CD4-positive, alpha-beta T cell treated with Interleukin-1 beta for 1 hour (primary cell): ENCODE measurements around the gene NIPSNAP2.
A peak's percentile ranks its signal among the peaks of the same experiment; 100 is the strongest.
"Not testable (repeated sequence)": the region's sequence is repeated elsewhere in the genome, so short reads cannot be mapped to it uniquely, and the experiment has no call there.

Experiments used
- DNase-seq, 2 donors: peaks; one replicate each; pipeline ENCODE4 v3.0.0-alpha.2; 2020 to 2022

Gene NIPSNAP2

DNA sequence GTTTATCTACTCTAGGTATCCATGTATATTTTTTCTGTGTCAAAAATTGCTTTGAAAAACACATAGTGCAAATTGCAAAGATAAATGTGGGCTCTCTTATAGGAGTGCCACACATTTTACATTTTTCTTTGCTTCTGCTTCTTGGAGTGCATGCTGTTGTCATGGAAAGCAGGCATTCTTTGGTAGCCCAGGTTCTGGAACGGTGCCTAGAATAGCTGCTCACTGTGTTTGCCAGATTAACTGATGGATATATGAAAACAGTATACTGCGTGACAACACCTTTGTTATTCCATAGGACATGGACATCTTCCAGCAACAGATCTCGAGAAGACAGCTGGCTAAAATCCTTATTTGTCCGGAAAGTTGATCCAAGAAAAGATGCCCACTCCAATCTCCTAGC is 13.4 kb downstream of the NIPSNAP2 start:
- DNase-seq = no peak

DNA sequence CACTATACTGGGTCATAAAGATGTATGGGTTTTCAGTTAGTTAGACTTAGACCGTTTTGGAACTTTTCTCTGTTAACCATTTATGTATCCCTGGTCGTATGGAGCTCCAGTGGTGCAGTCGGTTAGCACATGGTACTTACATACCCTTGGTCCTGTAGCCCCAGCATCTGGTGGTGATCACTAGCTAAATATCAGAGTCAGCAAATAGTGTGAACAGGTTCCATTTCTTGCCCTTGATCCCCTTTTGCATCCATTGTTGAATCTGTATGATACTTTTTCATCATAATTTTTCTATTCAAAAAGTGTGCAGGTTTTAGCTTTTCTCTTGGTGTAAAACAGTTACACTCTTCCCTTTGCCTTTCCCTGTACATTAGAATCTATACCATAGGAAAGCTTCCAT is 15.9 kb downstream of the NIPSNAP2 start:
- DNase-seq = no peak

DNA sequence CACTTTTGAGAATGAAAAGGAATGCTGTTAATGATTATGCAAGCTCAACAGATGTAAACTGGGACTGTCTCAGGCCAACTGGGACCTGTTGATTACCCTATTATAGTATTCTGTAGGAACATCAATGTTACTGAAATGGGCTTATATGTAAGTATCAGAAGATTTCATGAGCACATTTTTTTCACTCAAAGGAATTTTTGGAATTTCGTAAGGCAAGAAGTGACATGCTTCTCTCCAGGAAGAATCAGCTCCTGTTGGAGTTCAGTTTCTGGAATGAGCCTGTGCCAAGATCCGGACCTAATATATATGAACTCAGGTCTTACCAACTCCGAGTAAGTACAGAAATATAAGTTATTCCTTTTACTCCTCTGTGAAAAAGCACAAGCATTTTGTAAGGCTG is 19.2 kb downstream of the NIPSNAP2 start:
- no peak for DNase-seq

DNA sequence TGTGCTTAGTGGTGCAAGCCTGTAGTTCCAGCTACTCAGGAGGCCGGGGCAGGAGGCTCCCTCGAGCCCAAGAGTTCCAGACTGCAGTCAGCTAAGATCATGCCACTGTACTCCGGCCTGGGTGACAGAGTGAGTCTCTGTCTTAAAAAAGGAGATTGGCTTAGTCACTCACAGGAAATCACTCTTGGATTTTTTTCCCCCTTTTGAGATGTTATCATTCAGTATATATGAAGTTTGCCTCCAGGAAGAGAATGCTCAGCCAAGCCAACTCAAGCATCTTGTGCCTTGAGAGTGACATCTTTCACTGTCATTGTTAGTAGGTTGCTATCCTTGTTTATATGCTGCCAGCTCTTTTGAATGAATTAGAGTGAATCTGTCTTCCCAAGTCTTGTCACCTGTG is 28.0 kb downstream of the NIPSNAP2 start:
- DNase-seq = no peak

DNA sequence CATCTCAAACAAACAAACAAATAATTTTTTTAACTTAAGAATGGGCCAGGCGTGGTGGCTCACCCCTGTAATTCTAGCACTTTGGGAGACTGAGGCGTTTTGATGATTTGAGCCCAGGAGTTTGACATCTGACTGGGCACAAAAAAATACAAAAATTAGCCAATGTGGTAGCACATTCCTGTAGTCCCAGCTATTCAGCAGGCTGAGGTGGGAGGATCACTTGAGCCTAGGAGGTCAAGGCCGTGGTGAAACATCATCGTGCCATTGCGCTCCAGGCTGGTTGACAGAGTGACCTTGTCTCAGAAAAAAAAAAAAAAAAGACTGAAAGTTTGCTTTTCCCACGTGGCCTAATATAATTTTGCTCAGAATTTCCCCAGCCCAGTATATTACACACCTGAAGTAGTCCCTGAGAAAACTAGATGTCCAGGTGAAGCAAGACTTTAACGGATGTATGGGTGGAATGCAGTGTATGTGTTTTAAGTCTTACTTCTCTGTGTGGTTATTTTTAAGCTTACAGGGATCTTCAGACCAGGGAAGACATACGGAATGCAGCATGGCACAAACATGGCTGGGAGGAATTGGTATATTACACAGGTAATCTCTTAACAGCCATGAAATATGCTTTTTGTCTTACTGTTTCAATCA is 32.6 kb downstream of the NIPSNAP2 start:
- no peak for DNase-seq

DNA sequence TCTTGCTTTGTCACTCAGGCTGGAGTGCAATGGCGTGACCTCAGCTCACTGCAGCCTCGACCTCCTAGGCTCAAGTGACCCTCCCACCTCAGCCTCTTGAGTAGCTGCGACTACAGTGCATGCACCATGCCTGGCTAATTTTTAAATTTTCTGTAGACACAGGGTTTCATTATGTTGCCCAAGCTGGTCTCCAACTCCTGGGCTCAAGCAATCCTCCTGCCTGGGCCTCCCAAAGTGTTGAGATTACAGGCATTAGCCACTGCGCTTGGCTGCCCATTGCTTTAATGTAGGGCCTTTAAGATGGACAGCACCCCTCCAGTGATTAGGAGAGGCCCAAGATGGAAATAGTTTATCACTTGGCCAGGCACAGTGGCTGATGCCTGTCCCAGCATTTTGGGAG is 39.4 kb downstream of the NIPSNAP2 start:
- DNase-seq = no peak

DNA sequence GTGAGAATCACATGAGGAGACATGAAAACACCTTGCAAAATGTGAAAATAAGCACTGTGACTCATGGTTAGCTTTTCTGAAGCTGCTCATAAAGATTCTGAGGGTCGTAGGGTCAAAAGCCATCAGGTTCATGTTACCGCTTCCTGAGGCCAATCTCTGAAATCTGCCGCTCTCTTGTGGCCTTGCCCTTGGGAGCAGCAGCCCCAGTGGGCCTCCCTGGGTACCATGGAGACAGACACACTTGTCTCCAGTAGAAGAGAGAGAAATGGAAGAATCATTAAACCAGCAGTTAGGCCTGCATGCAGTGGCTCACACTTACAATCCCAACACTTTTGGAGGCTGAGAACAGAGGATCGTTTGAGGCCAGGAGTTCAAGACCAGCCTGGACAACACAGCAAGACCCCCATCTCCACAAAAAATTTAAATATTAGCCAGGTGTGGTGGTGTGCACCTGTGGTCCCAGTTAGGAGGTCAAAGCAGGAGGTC is 42.8 kb downstream of the NIPSNAP2 start:
- no peak for DNase-seq

DNA sequence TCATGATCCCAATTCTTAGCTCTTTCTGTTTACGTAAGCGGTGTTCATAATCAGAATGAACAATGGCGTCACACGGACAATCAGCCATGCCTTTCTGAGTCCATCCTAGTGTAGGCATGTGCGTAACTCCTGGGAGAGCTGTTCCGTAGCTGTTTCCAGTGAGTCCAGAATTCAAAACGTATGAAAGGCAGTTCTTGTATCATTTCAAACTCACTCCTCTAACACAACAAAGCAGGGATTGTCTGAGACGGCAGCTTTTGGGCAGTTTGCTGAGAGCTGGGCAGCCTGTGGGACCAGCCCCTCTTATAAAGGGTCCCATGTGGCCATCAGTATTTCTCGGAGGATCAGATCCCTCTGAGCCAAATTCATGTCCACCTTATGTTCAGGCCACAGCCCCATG is 43.5 kb downstream of the NIPSNAP2 start:
- DNase-seq = no peak

DNA sequence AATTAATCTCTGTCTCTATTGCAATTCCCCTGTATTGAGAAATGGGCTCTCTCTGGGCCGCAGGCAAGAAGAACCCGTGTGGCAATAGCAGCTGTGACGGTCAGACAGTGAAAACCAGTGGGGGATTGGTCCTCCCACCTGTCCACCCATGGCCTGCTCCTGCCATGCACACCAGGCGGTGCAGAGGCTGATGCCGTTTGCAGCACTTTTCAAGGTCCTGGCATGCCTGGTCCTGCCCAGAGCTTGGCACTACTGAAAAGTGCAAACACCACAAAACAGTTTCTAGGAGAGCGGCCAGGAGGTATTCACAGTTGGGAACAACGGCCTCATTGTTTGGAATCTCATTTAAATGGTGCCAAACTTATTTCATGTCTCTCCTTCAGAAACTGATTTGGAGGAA is 45.3 kb downstream of the NIPSNAP2 start:
- no peak for DNase-seq

DNA sequence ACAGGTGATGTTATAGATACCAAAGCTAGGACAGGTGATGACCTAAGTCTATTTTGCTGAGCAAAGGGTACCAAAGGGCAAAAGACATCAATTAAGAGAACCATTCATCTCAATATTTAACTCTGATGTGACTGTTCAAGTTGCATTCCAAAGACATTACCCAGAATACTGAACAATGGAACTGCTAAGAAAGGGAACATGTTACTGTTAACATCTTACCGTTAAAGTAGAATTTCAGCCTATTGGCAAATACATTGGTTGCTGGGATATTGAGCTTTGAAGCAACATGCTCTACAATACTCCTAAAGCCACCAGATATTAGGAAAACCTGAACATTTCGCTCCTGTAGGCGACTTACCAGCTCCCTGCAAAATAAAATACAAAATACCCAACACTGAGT is 52.6 kb downstream of the NIPSNAP2 start:
- DNase-seq = not testable (repeated sequence)

DNA sequence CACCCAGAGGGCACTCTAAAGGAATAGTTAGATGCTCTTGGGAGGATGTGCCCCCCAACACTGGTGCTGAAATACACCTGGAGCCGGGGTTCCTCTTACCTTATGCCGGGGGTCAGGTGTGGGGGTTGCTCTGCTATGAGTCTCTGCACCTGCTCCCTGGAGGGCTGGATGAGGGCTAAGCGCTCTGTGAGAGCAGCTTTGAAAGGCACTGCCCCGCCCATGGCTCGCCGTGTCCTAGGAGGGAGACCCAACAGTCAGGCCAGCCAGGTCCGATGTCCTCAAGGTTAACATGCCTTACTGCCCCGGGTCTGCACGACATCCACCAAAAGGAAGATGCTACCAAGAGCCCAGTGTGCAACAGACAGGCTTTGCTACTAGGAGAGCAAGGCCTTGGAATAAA is 55.1 kb downstream of the NIPSNAP2 start:
- DNase-seq = no peak

DNA sequence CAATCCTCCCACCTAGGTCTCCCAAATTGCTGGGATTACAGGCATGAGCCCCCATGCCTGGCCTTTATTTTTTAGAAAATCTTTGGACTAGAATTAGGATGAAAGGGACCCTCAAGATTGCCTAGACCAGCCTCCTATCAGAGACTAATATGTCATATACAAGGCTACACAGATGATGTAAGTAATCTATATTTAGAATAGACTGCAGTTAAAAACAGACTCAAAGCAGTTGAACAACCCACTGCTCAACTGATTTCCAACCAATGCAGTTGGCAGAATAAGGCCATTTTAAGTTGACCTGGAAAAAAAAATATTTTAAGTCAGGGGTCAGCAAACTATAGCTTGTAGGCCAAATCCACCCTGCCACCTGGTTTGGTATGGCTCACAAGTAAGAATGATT is 59.1 kb downstream of the NIPSNAP2 start:
- no peak for DNase-seq

DNA sequence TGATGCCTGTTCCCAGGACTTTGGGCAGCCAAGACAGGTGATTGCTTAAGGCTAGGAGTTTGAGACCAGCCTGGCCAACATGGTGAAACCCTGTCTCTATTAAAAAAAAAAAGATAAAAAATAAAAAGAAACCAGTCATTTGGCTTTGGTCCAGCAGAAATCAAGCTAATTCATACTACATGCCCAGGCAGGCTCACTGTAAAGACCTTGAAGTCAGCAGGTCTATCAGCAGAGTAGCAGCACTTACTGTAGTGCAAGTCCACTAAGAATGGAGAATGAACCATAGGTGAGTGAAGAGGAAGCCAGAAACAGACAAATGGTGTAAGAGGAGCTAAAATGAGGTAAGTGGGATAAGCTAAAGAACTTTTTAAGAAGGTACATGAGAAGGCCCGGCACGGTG is 62.2 kb downstream of the NIPSNAP2 start:
- DNase-seq = no peak

DNA sequence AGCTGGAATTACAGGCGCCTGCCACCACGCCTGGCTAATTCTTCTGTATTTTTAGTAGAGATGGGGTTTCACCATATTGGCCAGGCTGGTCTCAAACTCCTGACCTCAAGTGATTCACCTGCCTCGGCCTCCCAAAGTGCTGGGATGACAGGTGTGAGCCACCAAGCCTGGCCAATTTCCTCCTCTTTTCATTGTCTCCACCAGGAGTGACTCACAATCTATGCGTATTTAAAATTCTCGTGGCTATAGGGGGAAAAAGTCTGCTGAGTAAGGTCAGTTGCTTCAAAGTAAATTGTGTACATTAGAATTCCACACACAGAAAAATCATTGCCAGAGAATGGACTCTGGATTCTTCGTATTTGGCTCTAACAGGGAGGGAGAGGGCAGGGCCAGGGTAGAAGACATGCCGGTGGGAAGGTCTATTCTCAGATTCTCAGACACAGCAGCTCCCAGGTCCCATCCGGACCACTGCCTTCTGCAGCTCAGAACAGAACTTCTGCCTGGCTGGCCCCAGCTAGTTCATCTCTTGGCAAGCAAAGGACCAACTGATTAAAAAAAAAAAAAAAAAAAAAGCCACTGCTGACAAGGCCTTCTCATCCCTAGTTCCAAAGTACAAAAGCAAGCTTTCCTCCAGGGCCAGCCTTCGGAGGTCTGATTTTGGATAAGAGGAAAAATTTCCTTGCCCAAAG is 64.7 kb downstream of the NIPSNAP2 start:
- DNase-seq = no peak

DNA sequence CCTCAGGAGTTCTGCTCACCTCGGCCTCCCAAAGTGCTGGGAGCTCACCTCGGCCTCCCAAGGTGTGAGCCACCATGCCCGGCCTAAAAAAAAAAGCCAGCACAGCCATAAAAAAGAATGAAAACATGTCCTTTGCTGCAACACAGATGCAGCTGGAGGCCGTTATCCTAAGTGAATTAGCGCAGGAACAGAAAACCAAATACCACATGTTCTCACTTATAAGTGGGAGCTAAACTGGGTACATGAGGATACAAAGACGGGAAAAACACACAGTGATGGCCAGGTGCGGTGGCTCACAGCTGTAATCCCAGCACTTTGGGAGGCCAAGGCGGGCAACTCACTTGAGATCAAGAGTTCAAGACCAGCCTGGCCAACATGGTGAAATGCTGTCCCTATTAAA is 66.0 kb downstream of the NIPSNAP2 start:
- DNase-seq = no peak

DNA sequence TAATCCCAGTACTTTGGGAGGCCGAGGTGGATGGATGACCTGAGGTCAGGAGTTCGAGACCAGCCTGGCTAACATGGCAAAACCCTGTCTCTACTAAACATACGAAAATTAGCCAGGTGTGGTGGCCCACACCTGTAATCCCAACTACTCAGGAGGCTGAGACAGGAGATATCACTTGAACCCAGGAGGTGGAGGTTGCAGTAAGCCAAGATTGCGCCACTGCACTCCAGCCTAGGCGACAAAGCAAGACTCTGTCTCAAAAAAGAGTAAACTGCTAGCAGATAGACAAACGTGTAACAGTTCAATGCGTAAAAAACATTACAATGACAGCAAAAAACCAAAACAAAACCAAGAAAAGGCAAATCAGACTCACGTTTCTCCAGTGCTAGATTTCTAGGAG is 67.2 kb downstream of the NIPSNAP2 start:
- DNase-seq = not testable (repeated sequence)

DNA sequence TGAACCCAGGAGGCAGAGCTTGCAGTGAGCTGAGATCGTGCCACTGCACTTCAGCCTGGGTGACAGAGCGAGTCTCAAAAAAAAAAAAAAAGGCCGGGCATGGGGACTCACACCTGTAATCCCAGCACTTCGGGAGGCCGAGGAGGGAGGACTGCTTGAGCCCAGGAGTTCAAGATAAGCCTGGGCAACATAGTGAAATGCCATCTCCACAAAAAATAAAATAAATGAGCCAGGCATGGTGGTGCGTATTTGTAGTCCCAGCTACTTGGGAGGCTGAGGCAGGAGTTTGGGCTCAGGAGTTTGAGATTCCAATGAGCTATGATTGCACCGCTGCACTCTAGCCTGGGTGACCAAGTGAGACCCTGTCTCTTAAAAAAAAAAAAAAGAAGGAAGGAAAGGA is 68.2 kb downstream of the NIPSNAP2 start:
- DNase-seq = not testable (repeated sequence)

DNA sequence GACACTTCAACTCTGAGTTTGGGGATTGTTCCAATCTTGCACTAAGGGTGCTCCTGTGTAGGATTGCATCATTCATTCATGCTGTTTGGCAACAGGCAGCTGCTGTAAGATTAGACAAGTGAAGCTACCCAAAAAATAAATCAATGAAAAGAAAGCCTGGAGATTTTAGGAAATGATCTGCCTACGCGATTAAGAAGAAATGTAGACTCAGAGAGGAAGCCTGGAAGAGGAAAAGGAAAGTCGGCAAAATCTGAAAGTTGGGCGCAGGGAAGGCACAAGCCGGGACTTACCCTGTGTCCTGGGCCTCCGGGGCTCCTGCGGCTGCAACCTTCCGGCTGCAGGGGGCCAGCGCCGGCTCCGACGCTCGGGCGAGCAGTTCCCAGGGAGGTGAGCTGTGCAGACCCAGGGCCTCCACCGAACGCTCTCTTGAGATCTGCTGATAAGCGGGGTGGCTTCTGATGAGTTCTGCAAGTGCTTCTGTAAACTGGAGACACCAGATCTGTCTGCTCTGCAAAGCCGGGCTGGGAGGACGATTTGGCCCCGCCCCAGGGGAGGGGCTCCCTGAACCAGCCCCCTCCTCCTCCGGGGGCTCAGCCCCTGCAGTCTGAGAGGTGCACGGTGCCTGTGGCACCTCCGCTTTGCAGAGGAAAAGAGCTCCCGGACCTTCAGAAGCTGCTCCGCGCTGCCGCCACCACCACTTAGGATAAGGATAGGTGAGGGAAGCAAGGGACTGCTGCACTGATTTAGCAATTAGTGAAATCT is 69.5 kb downstream of the NIPSNAP2 start:
- DNase-seq = peak; percentile 74 to 76

DNA sequence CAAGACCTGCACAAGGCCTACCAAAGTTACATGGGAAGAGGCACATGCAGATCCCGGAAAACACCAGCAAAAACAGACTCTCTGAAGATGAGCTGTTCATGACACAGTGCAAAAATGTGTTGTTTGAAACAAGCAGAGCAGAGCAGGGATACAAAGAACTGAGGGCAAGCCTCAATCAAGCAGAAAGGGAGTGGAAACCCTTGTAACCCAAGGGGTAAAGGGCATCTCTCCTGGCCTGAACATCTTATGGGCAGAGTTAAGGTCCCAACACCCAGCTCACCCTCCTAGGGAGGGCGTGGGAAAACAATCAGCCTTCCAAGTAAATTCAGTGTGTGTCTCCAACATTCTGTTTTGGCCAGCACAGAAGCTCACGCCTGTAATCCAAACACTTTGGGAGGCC is 76.3 kb downstream of the NIPSNAP2 start:
- DNase-seq = no peak

DNA sequence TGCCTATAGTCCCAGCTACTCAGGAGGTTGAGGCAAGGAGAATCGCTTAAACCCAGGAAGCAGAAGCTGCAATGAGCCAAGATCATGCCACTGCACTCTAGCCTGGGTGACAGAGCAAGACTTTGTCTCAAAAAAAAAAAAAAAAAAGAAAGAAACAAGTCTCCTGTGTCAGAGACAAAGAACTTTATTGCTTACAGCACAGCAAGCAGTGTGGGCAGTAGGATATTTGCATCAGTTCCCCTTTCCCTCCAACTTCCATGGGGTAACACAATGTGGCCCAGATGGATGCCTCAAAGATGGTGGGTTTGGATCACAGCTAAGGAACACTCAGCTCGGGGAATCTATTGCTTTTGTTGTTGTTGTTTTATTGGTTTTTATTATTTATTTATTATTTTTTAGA is 81.4 kb downstream of the NIPSNAP2 start:
- not testable (repeated sequence) for DNase-seq

DNA sequence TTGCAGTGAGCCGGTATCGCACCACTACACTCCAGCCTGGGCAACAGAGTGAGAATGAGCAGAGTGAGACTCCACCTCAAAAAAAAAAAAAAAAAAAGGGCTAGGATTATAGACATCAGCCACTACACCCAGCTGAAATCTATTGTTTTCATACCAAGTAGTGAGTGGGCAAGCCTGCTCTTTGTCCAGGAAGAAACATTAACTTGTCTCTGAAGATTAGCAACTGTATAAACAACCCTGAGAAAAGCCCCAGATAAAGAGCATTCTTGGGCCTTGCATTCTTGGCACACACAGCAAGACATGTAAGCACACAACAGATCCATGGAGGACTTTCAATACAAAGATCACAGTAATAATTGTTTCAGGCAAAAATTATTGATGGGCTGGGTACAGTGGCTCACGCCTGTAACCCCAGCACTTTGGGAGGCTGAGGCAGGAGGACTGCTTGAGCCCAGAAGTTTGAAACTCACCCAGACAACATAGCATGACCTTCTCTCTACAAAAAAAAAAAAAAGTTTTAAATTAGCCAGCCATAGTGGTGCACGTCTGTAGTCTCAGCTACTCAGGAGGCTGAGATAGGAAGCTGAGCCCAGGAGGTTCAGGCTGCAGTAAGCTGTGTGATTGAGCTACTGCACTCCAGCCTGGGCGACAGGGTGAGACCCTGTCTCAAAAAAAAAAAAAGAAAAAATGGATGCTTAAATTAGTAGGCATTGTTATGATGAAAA is 82.5 kb downstream of the NIPSNAP2 start:
- DNase-seq = no peak

DNA sequence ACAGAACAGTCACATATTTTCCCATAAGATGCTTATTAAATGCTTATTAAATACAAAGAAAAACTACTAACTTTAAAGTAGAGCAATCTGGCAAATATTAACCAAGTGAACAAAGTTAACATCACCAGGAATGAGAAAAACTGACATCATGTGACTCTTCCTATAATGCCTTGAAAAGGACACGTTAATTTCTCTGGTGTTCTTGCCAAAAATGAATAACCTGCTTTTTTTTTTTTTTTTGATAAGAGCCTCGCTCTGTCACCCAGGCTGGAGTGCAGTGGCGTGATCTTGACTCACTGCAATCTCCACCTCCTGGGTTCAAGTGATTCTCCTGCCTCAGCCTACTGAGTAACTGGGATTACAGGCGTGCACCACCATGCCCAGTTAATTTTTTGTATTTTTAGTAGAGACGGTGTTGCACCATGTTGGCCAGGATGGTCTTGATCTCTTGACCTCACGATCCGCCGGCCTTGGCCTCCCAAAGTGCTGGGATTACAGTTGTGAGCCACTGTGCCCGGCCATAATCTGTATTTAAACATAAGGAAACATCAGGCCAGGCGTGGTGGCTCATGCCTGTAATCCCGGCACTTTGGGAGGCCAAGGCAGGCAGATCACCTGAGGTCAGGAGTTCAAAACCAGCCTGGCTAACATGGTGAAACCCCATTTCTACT is 83.2 kb downstream of the NIPSNAP2 start:
- DNase-seq = not testable (repeated sequence)

DNA sequence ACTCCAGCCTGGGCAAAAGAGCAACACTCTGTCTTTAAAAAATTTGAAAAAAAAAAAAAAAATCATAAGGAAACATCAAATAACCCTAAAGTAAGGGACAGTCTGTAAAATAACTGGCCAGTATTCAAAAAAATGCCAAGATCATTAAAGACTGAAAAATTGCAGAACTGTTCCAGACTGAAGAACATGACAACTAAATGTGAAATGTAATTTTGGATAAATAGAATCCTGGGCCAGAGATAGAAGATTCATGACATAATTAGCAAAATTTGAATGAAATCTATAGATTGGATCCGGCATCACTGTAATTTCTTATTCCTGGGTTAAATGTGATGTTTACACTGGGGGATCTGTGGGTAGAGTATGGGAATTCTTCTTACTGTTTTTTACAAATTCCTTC is 83.9 kb downstream of the NIPSNAP2 start:
- no peak for DNase-seq
